K562 (cell line): ENCODE data around the gene LIX1L. TPM values are rescaled to one million over a fixed set of nuclear protein-coding genes. Genes with fewer than 3 reads are reported as not detected.

ENCODE experiments used
- ATAC-seq: fragments of 200-7000 bp; cut with Tn5 transposase; 3 replicates; pipeline ENCODE4 v1.9.1; 2020; ENCODE audit warnings: moderate library complexity
- BruUV-seq: library from RNA; stranded (reverse); fragments of 400-500 nt; replicated peaks from 2 replicates; lab custom pipeline; 2021; lab: Mats Ljungman, UMichigan
- CTCF ChIA-PET: fragments of 300-600 bp; formaldehyde crosslinking; extraction: SDS; loops from one replicate; lab custom pipeline; 2021; ENCODE audit warnings: low intra/inter-chr PET ratio; lab: Yijun Ruan, JAX
- POLR2A ChIA-PET: fragments of 300-600, 350-650 bp; sonication (Branson Sonifier 250); formaldehyde crosslinking; extraction: SDS; loops from one replicate; lab custom pipeline; 2021; ENCODE audit warnings: antibody characterized with exemption, inconsistent platforms; lab: Yijun Ruan, JAX
- DNase-seq, 4 experiments: peaks; one replicate each; pipeline versions ENCODE4 v3.0.0 to v3.0.0-alpha.2; 2011 to 2018; ENCODE audit warnings: low spot score in 3 of 4, mixed read lengths in 3 of 4; ENCODE audit errors: extremely low read depth in 1 of 4
- FAIRE-seq: peaks from 2 replicates; lab custom pipeline; 2011; peaks lifted over from hg19 to GRCh38; lab: Jason Lieb, UNC
- H2AFZ ChIP-seq: 2 replicates; pipeline ENCODE4 v1.6.0; 2011; ENCODE audit warnings: low read depth, low read length, control low read depth, inconsistent platforms
- H3K27ac ChIP-seq: fragments of 200-600 bp; 3 replicates; pipeline ENCODE4 v1.8.0; 2011; ENCODE audit warnings: low read depth, mild to moderate bottlenecking, control low read depth, inconsistent platforms, low read length, moderate library complexity, mixed read lengths; ENCODE audit errors: extremely low read depth
- H3K27me3 ChIP-seq, 2 experiments: fragments of 300-600 bp in 1 of 2; 2 replicates in 1 of 2; 3 replicates in 1 of 2; pipeline versions ENCODE4 v1.6.0 to v1.8.0; 2011; ENCODE audit warnings: inconsistent platforms in 2 of 2, low read length in 2 of 2, mild to moderate bottlenecking in 1 of 2, mixed read lengths in 1 of 2, moderate library complexity in 1 of 2; ENCODE audit not compliant: control insufficient read depth in 2 of 2, insufficient read depth in 2 of 2
- H3K36me3 ChIP-seq: fragments of 300-600 bp; 3 replicates; pipeline ENCODE4 v1.8.0; 2011; ENCODE audit warnings: mild to moderate bottlenecking, low read length, inconsistent platforms; ENCODE audit not compliant: control insufficient read depth, insufficient read depth
- H3K4me1 ChIP-seq, 2 experiments: fragments of 200-600 bp in 1 of 2; replicated peaks in 1 of 2; 2 replicates in 1 of 2; 3 replicates in 1 of 2; pipeline versions ENCODE4 v1.5.1 to v1.8.0; 2011; ENCODE audit warnings: inconsistent platforms in 2 of 2, low read length in 2 of 2, mild to moderate bottlenecking in 1 of 2, mixed read lengths in 1 of 2, moderate library complexity in 1 of 2; ENCODE audit not compliant: control insufficient read depth in 2 of 2, insufficient read depth in 2 of 2
- H3K4me2 ChIP-seq: 2 replicates; pipeline ENCODE4 v1.6.1; 2011; ENCODE audit warnings: low read length, control low read depth, inconsistent platforms, mixed read lengths; ENCODE audit not compliant: insufficient read depth
- H3K4me3 ChIP-seq: fragments of 200-600 bp; sonication (generic), shearing (Covaris generic); 2 replicates; pipeline ENCODE4 v1.5.1; 2016; ENCODE audit warnings: control low read depth, inconsistent platforms
- H3K79me2 ChIP-seq: fragments of 200-600 bp; 3 replicates; pipeline ENCODE4 v1.8.0; 2011; ENCODE audit warnings: low read length, inconsistent platforms; ENCODE audit not compliant: control insufficient read depth, insufficient read depth
- H3K9ac ChIP-seq, 2 experiments: 2 replicates each; pipeline versions ENCODE4 v1.6.0 to v1.6.1; 2011; ENCODE audit warnings: low read depth in 2 of 2, low read length in 2 of 2, control low read depth in 1 of 2, inconsistent platforms in 1 of 2, mild to moderate bottlenecking in 1 of 2, mixed read lengths in 1 of 2; ENCODE audit not compliant: insufficient read depth in 1 of 2
- H3K9me1 ChIP-seq: one replicate; pipeline ENCODE4 v1.6.0; 2011; ENCODE audit warnings: inconsistent platforms, mild to moderate bottlenecking, low read length, moderate library complexity; ENCODE audit not compliant: control insufficient read depth, insufficient read depth
- H3K9me3 ChIP-seq: replicated peaks from 2 replicates; pipeline ENCODE4 v1.5.1; 2011; ENCODE audit warnings: low read depth, low read length, inconsistent platforms; ENCODE audit not compliant: control insufficient read depth, insufficient read depth
- H4K20me1 ChIP-seq: replicated peaks from 2 replicates; pipeline ENCODE4 v1.6.1; 2011; ENCODE audit warnings: low read length, inconsistent platforms, mixed read lengths; ENCODE audit not compliant: control insufficient read depth, insufficient read depth
- ARNT ChIP-seq, 2 experiments: fragments of 450-650 bp; IDR thresholded peaks; 2 replicates each; pipeline ENCODE4 v1.6.1; 2016; ENCODE audit warnings: mild to moderate bottlenecking in 1 of 2
- GATAD2A ChIP-seq: fragments of 450-650 bp; IDR thresholded peaks from 2 replicates; pipeline ENCODE4 v1.6.1; 2017
- KAT8 ChIP-seq: fragments of 450-650 bp; IDR thresholded peaks from 2 replicates; pipeline ENCODE4 v1.6.1; 2016; ENCODE audit warnings: low read depth, mild to moderate bottlenecking
- KDM5B ChIP-seq: fragments of 200-600 bp; sonication (generic); IDR thresholded peaks from 2 replicates; pipeline ENCODE4 v1.6.1; 2012; ENCODE audit warnings: low read depth, mild to moderate bottlenecking, moderate library complexity, low read length, control low read depth, inconsistent platforms; ENCODE audit not compliant: insufficient replicate concordance
- MAZ ChIP-seq, 2 experiments: fragments of 450-650 bp in 1 of 2; sonication (generic) in 1 of 2; formaldehyde crosslinking; IDR thresholded peaks in 1 of 2; conservative IDR thresholded peaks in 1 of 2; 2 replicates each; pipeline versions ENCODE4 v1.4.0 to v1.5.0; 2020; ENCODE audit warnings: mild to moderate bottlenecking in 1 of 2, missing genetic modification reagents in 1 of 2
- PHF20 ChIP-seq: fragments of 450-650 bp; IDR thresholded peaks from 2 replicates; pipeline ENCODE4 v1.6.1; 2018; ENCODE audit not compliant: partially characterized antibody
- SMAD1 ChIP-seq: fragments of 150-350 bp; IDR thresholded peaks from 2 replicates; pipeline ENCODE4 v1.6.1; 2014; ENCODE audit warnings: low read length, low read depth; ENCODE audit not compliant: partially characterized antibody
- ZC3H8 ChIP-seq: fragments of 450-650 bp; IDR thresholded peaks from 2 replicates; pipeline ENCODE4 v1.6.1; 2017
- ZNF695 ChIP-seq: fragments of 450-650 bp; formaldehyde crosslinking; IDR thresholded peaks from 2 replicates; pipeline ENCODE4 v1.4.0; 2020; ENCODE audit warnings: mild to moderate bottlenecking, moderate library complexity
- WGBS: fragments of 100-300 bp; shearing (Covaris generic); methylation state at CpG from one replicate; pipeline ENCODE4 v1.1.6; 2016; ENCODE audit warnings: low coverage, mixed read lengths; ENCODE audit not compliant: insufficient coverage; ENCODE audit errors: missing lambda C conversion rate; 5-methylcytosine and 5-hydroxymethylcytosine counted together
- in situ Hi-C: fragments of 300-500 bp; cut with MboI; formaldehyde crosslinking; loops from 4 replicates; pipeline ENCODE4 v1.15.0; 2018; ENCODE audit warnings: inconsistent platforms, mixed read lengths
- intact Hi-C: fragments of 100-400 bp; cut with micrococcal nuclease; formaldehyde crosslinking; loops from 2 replicates; pipeline ENCODE4 v1.14.2; 2022
- polyA plus RNA-seq, 8 experiments: library from polyadenylated mRNA; depleted of rRNA in 4 of 8; stranded (reverse) in 5 of 8; unstranded in 3 of 8; fragments of >200 nt; fragmentation: Nextera tagmentation in 2 of 8; fragmentation: Illumina TruSeq in 1 of 8; extraction: Ambion mirVana in 2 of 8; extraction: Trizol in 1 of 8; gene quantifications; 2 replicates each; pipeline versions ENCODE4 v1.2.1 to v1.2.3, GENCODE V29; 2011 to 2014; ENCODE audit warnings: inconsistent platforms in 1 of 8, missing spikeins in 1 of 8
- total RNA-seq, 7 experiments: library from RNA; depleted of rRNA in 6 of 7; stranded (reverse); fragments of >200 nt in 6 of 7; fragmentation: Illumina TruSeq in 2 of 7; extraction: Trizol in 2 of 7; gene quantifications; 2 replicates each; pipeline versions ENCODE4 v1.2.1 to v1.2.3, GENCODE V29; 2011 to 2021; ENCODE audit warnings: low replicate concordance in 1 of 7
- TF ChIP-seq, protein P1 (sequence below): sonication (generic); formaldehyde crosslinking; IDR thresholded peaks from 2 replicates; pipeline ENCODE4 v1.8.1; 2023; ENCODE audit warnings: mild to moderate bottlenecking, missing genetic modification reagents
- TF ChIP-seq, protein P2 (sequence below): fragments of 200-800 bp; sonication (Bioruptor generic); IDR thresholded peaks from 2 replicates; pipeline ENCODE4 v1.6.1; 2016; ENCODE audit warnings: missing genetic modification characterization, missing compliant biosample characterization
- TF ChIP-seq, protein P3 (sequence below): fragments of 450-650 bp; IDR thresholded peaks from 2 replicates; pipeline ENCODE4 v1.6.1; 2016

Gene LIX1L
- total and polyA plus RNA-seq, 9 of the 15 experiments (the other 6 are each of a cell fraction or from before 2014, with no cell fraction given): 4.6 to 26.5 (median 12.5) TPM

DNA sequence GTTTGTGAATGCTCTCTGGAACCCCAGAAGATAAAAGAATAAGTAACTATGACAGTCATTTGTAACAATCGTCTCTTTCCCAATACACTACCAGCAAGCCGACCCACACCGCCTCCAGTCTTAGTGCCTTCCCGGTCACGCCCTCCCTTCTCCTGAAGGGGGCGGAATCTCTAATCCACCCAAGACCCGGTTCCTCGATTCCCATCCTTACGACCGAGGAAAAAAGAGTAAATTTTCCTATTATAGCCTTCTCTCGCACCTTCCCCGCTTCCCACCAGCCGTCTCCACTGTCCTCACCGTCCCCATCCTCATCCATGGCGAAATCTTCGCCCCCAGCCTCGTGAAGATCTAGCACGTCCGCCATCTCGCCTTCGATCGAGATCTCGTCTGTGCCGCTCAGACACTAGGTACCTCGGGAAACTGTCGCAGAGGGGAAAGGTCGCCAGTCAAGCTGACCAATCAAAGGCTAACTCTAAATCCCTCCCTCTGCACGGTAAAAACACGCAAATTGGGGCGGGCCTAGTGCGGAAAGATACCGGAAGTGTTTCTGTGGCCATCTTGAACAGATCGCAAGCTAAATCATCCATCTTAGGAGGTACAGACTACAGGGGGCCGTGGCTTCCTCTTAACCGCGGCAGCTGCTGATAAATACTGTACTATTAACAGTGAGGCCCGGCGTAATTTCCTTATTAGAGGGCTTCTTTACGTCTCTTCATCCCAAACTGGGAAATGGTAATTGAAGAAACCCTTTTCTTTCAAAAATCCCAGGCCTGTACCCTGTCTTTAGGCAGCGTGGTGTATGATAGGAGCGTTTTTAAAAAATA is 30.5 kb downstream of the LIX1L start, which contains the start of gene RBM8A:
Gene RBM8A (minus strand): TSS at position 422 of the 824 bp plus-strand sequence. CDS start 58 bp downstream, at position 364.
- Histone ChIP-seq H3K9me1 (no peaks in the 10 kb centered on the region), H4K20me1 (0 out of 2 replicates have a peak, but pooled peaks cover 3% of the 10 kb centered on the region), H3K9me3 (no peaks in the 10 kb centered on the region), H3K79me2 (peaks cover 22% of the 10 kb centered on the region), H3K27me3 (no peaks in the 10 kb centered on the region), H3K4me2 (peak within 1 kb of the TSS; percentile 94), H3K27ac (peak within 1 kb of the TSS; percentile 96), H3K4me1 (peaks cover 10 to 12% of the 10 kb centered on the region in 2 experiments; a peak in 4 of 5 replicates), H3K36me3 (peaks cover 26% of the 10 kb centered on the region), H3K4me3 (peak within 1 kb of the TSS; percentile 70), H2AFZ (peak within 1 kb of the TSS; percentile 84), H3K9ac (peak within 1 kb of the TSS; percentile 91 to 96)
- in situ Hi-C loops: no loop called here
- ChIA-PET CTCF (no interaction called here), POLR2A (interaction anchor here (0.6 to 2.1 kb wide), 36 partner anchors 8 to 124 kb away, joined by 3 to 18 read pairs (median 4); partner anchors contain the start of genes ANKRD34A, ANKRD35, HJV and LIX1L)
- ATAC-seq (peak; percentile 97), FAIRE-seq (peak; percentile 96), DNase-seq (peak; percentile 81 to 98 (median 90))
- intact Hi-C loops: no loop called here
- WGBS: under 1% methylated on average over 41 of the region's 41 CpGs
- no TSS peak for BruUV-seq
- peak; percentile 50 to 77 for TF ChIP-seq MAZ (CRISPR knock-in tag; conservative IDR thresholded peaks at IDR 0.05 in 1 of 2, IDR thresholded peaks at IDR 0.05 in 1 of 2)
- TF ChIP-seq, protein P1, sequence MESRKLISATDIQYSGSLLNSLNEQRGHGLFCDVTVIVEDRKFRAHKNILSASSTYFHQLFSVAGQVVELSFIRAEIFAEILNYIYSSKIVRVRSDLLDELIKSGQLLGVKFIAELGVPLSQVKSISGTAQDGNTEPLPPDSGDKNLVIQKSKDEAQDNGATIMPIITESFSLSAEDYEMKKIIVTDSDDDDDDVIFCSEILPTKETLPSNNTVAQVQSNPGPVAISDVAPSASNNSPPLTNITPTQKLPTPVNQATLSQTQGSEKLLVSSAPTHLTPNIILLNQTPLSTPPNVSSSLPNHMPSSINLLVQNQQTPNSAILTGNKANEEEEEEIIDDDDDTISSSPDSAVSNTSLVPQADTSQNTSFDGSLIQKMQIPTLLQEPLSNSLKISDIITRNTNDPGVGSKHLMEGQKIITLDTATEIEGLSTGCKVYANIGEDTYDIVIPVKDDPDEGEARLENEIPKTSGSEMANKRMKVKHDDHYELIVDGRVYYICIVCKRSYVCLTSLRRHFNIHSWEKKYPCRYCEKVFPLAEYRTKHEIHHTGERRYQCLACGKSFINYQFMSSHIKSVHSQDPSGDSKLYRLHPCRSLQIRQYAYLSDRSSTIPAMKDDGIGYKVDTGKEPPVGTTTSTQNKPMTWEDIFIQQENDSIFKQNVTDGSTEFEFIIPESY (CRISPR knock-in tag): no peak
- TF ChIP-seq GATAD2A: 0 out of 2 replicates have a peak, but pooled peaks have one; percentile 12
- peak; percentile 80 for TF ChIP-seq SMAD1
- peak; percentile 97 for TF ChIP-seq KDM5B
- TF ChIP-seq, protein P2, sequence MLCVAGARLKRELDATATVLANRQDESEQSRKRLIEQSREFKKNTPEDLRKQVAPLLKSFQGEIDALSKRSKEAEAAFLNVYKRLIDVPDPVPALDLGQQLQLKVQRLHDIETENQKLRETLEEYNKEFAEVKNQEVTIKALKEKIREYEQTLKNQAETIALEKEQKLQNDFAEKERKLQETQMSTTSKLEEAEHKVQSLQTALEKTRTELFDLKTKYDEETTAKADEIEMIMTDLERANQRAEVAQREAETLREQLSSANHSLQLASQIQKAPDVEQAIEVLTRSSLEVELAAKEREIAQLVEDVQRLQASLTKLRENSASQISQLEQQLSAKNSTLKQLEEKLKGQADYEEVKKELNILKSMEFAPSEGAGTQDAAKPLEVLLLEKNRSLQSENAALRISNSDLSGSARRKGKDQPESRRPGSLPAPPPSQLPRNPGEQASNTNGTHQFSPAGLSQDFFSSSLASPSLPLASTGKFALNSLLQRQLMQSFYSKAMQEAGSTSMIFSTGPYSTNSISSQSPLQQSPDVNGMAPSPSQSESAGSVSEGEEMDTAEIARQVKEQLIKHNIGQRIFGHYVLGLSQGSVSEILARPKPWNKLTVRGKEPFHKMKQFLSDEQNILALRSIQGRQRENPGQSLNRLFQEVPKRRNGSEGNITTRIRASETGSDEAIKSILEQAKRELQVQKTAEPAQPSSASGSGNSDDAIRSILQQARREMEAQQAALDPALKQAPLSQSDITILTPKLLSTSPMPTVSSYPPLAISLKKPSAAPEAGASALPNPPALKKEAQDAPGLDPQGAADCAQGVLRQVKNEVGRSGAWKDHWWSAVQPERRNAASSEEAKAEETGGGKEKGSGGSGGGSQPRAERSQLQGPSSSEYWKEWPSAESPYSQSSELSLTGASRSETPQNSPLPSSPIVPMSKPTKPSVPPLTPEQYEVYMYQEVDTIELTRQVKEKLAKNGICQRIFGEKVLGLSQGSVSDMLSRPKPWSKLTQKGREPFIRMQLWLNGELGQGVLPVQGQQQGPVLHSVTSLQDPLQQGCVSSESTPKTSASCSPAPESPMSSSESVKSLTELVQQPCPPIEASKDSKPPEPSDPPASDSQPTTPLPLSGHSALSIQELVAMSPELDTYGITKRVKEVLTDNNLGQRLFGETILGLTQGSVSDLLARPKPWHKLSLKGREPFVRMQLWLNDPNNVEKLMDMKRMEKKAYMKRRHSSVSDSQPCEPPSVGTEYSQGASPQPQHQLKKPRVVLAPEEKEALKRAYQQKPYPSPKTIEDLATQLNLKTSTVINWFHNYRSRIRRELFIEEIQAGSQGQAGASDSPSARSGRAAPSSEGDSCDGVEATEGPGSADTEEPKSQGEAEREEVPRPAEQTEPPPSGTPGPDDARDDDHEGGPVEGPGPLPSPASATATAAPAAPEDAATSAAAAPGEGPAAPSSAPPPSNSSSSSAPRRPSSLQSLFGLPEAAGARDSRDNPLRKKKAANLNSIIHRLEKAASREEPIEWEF (CRISPR knock-in tag): no peak
- TF ChIP-seq ZNF695 (CRISPR knock-in tag): no peak
- TF ChIP-seq PHF20: peak; percentile 97
- peak; percentile 91 to 96 for TF ChIP-seq ARNT (IDR thresholded peaks at IDR 0.05)
- TF ChIP-seq, protein P3, sequence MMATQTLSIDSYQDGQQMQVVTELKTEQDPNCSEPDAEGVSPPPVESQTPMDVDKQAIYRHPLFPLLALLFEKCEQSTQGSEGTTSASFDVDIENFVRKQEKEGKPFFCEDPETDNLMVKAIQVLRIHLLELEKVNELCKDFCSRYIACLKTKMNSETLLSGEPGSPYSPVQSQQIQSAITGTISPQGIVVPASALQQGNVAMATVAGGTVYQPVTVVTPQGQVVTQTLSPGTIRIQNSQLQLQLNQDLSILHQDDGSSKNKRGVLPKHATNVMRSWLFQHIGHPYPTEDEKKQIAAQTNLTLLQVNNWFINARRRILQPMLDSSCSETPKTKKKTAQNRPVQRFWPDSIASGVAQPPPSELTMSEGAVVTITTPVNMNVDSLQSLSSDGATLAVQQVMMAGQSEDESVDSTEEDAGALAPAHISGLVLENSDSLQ: peak; percentile 89
- TF ChIP-seq ZC3H8: 0 out of 2 replicates have a peak, but pooled peaks have one; percentile 30
- peak; percentile 98 for TF ChIP-seq KAT8
